ENCODE data around the gene GGTLC3.
"Not testable (repeated sequence)": the region's sequence is repeated elsewhere in the genome, so short reads cannot be mapped to it uniquely, and the experiment has no call there.

GGTLC3 gene

DNA sequence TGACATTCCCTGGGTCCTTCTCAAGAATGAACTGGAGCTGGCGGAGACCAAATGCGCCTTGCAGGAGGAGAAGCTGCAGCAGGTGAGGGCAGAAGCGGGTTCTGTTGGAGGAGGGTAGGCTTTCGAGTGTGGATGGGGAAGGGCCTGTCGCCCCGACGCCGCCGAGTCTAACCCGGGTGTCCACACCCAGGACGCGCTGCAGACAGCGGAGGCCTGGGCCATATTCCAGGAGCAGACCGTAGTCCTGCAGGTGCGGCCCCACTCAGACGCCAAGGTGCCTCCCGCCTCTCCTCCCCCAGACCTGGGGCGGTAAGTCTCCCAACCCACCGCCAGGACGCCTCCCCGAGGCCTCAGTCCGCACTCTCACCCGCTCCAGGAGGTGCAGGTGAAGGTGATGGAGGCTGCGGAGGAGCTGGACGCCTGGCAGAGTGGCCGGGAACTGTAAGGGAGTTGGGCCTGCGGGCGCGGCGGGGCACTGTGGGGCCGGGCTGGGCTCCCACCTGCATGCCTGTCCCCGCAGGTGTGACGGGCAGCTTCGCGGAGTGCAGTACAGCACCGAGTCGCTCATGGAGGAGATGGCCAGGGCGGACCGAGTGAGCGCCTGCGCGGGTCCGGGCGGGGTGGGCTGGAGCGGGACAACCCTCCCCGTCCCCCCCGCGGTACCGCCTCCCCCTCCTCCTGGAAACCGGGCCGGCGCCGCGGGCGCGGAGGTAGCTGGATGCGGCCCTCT is 11.6 kb upstream of the GGTLC3 start:
- H3K27ac ChIP-seq; H3K4me1 ChIP-seq; H3K36me3 ChIP-seq; H3K27me3 ChIP-seq; H3K4me3 ChIP-seq; DNase-seq; H3K9me3 ChIP-seq; intact Hi-C loops (cut with DNase I; ENCODE audit: low total_unique reads): not testable (repeated sequence)

DNA sequence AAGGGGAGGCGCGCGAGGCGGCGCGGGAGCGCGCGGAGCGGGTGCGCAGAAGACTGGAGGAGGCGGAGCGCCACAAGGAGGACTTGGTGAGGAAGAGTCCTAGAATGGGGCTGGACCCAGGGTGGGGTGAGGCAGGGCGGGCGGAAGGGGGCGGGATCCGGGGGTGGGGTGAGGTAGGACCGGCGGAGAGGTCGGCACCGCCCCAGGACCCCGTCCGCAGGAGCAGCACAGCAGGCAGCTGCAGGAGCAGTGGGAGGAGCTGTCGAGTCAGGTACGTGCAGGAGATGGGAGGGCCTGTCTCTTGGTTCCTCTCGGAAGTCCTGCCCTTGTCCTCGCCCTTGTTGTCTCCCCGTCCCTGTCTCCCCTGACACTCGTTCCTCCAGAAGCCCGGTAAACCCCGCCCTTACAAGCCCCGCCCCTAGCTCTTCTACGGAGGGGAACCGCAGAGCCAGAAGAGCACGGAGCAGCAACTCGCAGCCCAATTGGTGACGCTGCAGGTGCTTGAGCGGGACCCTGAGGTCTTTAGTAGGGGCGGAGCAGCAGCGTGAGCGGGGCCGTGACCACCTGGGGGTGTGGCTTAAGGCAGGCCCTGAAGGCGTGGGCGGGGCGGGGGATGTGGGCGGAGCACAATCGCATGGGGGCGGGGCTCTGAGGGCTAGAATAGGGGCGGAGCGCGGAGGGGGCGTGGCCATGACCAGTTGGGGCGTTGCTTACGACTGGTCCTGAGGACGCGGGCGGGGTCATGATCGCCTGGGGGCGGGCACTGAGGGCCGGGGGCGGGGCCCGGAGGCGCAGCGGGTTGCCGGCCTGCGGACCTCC is 10.8 kb upstream of the GGTLC3 start:
- peak; percentile 30 to 84 for DNase-seq
- H3K9me3 ChIP-seq; H3K27me3 ChIP-seq; H3K4me1 ChIP-seq; H3K27ac ChIP-seq; intact Hi-C loops (cut with DNase I; ENCODE audit: low total_unique reads); H3K36me3 ChIP-seq: not testable (repeated sequence)
- peak overlapping the region; percentile 31 to 40 for H3K4me3 ChIP-seq

DNA sequence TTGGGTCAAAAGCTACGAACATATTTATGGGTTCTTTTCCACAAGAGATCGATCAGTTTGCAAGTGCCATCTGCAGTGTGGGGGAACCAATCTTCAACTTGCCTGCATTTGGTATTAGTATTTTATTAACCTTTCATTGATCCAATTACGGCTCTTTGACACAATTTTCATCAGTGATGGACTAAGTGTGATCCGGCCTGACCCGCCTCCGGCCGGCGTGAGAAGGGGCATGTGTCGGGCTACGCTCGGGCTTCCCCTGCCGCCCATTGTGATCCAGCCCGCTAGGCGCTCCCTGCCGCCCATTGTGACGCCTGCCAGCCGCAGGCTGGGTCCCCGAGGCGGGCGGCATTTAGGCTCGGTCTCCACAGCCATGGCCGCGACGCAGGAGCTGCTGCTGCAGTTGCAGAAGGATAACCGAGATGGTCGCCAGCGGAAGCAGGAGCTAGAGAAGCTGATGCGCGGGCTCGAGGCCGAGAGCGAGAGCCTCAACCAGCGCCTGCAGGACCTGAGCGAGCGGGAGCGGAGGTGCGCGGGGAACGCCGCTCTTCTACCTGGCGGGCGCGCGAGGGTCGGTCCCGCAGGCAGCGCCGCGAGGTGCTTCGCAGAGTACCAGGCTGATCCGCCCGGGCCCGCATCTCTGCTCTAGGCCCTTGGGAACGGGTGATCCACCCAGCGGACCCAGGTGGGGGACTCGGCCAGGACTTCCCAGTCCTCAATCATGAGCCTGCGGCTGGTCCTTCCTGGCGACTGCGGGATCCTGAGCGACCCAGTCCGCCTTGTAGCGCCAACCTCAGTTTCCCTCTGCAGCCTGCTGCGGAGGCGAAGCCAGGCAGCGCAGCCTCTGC is 10.0 kb upstream of the GGTLC3 start, which contains the start of gene TMEM191B:
Gene TMEM191B (plus strand): TSS at position 51 of the 845 bp plus-strand sequence. CDS start 179 bp downstream, at position 230.
- H3K27me3 ChIP-seq; H3K4me1 ChIP-seq; intact Hi-C loops (cut with DNase I; ENCODE audit: low total_unique reads); H3K27ac ChIP-seq; DNase-seq; H3K9me3 ChIP-seq; H3K36me3 ChIP-seq: not testable (repeated sequence)
- H3K4me3 ChIP-seq: peak within 1 kb of the TSS; percentile 31 to 40

DNA sequence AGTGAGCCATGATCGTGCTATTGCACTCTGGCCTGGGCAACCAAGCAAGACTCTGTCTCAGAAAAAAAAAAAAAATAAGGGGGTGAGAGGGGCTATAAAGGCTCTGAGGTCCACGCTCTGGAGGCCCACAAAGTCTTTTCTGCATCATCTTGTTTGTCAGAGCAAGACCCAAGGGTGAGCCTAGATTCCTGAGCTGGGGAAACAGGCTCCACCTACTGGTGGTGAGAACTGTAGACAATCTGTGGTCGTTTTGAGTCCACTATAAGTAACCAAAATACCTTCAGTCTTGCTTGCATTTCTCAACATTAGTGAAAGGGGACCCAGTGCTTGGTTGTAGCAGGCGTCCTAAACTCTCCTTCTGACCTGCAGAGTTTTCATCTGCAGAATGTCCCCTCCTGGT is 5.4 kb upstream of the GGTLC3 start:
- not testable (repeated sequence) for H3K9me3 ChIP-seq

DNA sequence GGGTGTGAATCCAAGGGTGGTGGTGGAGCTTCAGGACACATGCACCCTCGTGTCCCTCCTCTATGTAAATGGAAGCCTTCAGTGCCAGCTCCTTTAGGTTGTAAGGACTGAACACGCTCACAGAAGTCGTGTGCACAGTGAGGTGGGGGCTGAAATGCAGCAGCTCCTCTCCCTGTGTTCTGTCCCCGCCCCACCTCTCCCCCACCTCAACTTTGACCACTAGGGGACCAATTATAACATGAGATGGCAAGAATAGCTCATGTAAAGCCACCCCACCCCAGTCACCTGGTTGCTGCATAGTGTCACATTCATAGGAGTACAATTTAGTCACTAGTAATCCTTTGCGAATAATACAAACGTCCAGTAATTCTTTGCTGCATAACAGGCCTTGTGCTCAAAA is 4.8 kb upstream of the GGTLC3 start:
- H3K4me1 ChIP-seq; H3K36me3 ChIP-seq; intact Hi-C loops (cut with DNase I; ENCODE audit: low total_unique reads); H3K4me3 ChIP-seq; H3K27me3 ChIP-seq; H3K27ac ChIP-seq; H3K9me3 ChIP-seq; DNase-seq: not testable (repeated sequence)

More for the DNA sequence above, 5.4 kb upstream of the GGTLC3 start:
- intact Hi-C loops (cut with DNase I; ENCODE audit: low total_unique reads); H3K4me1 ChIP-seq; H3K27ac ChIP-seq; H3K27me3 ChIP-seq; H3K36me3 ChIP-seq; H3K4me3 ChIP-seq; DNase-seq: not testable (repeated sequence)

DNA sequence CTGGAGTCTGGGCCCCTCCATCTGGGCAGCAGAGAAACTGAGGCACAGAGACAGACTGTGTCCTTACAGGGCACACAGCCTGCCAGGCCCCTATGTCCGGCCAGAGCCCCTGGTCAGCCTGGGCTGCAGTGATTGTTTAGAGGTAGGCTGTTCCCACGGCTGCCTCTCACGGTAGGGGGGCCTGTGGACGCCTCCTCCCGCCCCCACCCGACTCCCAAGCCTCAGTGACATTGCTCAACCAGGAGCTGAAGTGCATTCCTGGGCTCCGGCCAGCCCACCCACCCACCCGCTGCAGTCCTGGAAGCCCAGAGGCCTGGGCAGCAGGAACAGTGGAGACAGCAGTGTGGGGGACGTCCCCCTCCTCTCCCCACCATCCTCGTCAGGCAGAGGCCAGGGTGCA is 4.5 kb downstream of the GGTLC3 start:
- intact Hi-C loops (cut with DNase I; ENCODE audit: low total_unique reads); DNase-seq; H3K27me3 ChIP-seq; H3K4me3 ChIP-seq; H3K27ac ChIP-seq; H3K4me1 ChIP-seq; H3K9me3 ChIP-seq; H3K36me3 ChIP-seq: not testable (repeated sequence)

DNA sequence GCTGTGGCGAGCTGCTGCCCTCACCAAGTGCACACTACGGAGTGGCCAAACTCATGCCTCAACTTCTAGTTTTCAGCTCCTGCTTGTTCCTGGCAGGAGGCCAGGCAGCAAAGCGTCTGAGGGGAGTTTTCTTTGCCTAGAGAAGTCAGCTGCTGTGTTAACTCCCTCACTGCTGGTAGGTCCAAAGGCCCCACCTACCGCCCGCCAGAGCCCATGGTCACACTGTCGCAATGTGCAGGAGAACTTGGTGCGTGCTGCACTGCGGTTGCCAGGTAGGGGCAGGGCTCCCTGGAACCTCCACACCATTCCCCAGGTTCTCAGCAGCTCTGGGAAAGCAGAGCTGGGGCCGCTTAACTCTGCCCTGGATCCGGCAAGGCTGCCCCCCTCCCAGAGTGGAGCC is 5.6 kb downstream of the GGTLC3 start:
- H3K36me3 ChIP-seq; H3K4me3 ChIP-seq; H3K9me3 ChIP-seq; H3K4me1 ChIP-seq; intact Hi-C loops (cut with DNase I; ENCODE audit: low total_unique reads); H3K27ac ChIP-seq; H3K27me3 ChIP-seq; DNase-seq: not testable (repeated sequence)

DNA sequence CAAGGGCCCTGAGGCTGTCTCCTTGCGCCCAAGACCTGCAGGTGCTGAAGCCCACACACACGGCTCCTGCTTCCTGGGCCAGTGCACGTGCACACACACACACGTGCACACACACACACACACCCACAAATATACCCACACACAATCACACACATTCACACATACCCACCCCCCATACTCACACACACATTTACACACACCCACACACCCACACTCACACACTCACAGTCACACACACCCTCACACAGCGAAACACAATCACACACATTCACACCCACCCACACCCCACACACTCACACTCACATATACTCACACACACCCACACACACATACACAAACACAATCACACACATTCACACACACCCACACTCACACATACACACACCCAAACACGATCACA is 6.6 kb downstream of the GGTLC3 start:
- intact Hi-C loops (cut with DNase I; ENCODE audit: low total_unique reads); H3K4me3 ChIP-seq; H3K9me3 ChIP-seq; H3K36me3 ChIP-seq; H3K27ac ChIP-seq; DNase-seq; H3K27me3 ChIP-seq; H3K4me1 ChIP-seq: not testable (repeated sequence)

DNA sequence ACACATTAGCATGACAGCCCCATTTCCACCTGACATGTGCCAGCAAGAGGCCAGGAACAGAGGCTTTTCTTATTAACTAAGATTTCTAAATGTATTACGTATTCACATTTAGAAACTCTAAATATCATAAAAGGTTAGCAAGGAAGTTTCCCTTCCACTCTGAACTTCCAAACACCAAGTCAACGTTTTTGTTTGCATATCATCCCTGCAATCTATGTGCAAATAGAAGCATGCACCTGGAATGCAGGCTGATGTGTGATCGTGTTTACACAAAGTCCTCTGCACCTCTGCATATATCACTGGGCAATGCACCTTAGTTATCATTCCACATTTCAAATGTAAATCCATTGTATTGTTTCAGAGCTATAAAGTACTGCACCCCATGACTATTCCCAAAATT is 21.7 kb downstream of the GGTLC3 start:
- H3K9me3 ChIP-seq; intact Hi-C loops (cut with DNase I; ENCODE audit: low total_unique reads): not testable (repeated sequence)

More for the DNA sequence above, 21.7 kb downstream of the GGTLC3 start:
- not testable (repeated sequence) for H3K36me3 ChIP-seq, H3K27me3 ChIP-seq, DNase-seq, H3K4me1 ChIP-seq, H3K27ac ChIP-seq, H3K4me3 ChIP-seq

Data from tibial artery (tissue), 4 donors.